Measurements from ENCODE around the gene CDH4.

DNA sequence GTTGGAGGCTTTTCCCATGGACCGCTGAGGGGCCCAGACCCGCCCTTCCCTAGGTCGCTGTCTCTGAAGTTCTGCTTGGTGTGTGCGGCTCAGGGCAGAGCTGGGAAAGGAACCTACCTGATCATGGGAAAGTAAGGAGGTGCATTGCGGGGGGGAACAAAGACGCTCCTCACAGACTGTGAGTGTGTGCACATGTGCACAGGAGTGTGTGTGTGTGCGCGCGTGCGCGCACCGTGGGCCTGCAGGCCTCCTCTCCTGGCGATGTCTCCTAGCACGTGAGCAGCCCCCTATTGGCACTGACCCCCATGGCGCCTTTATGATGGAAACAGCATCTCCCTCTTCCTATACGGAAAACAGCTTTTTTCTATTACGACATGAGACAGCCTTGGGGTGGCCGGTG is 589.5 kb downstream of the CDH4 start:
- TF ChIP-seq EP300 (IDR thresholded peaks at IDR 0.05) = no peak
- TF ChIP-seq, protein P1, sequence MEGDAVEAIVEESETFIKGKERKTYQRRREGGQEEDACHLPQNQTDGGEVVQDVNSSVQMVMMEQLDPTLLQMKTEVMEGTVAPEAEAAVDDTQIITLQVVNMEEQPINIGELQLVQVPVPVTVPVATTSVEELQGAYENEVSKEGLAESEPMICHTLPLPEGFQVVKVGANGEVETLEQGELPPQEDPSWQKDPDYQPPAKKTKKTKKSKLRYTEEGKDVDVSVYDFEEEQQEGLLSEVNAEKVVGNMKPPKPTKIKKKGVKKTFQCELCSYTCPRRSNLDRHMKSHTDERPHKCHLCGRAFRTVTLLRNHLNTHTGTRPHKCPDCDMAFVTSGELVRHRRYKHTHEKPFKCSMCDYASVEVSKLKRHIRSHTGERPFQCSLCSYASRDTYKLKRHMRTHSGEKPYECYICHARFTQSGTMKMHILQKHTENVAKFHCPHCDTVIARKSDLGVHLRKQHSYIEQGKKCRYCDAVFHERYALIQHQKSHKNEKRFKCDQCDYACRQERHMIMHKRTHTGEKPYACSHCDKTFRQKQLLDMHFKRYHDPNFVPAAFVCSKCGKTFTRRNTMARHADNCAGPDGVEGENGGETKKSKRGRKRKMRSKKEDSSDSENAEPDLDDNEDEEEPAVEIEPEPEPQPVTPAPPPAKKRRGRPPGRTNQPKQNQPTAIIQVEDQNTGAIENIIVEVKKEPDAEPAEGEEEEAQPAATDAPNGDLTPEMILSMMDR (IDR thresholded peaks at IDR 0.05) = no peak
- no peak for TF ChIP-seq POLR2A (IDR thresholded peaks at IDR 0.05)

All from sigmoid colon (tissue), 4 donors.